Measurements from ENCODE around the gene LY6G5C. TPM values are rescaled to one million over a fixed set of nuclear protein-coding genes. Genes with fewer than 3 reads are reported as not detected.

Gene LY6G5C, protein sequence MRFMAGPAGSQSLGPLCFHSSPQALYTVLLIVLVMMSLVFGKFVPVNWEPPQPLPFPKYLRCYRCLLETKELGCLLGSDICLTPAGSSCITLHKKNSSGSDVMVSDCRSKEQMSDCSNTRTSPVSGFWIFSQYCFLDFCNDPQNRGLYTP
- total RNA-seq, result 1 to 10 TPM; 1.2 to 4.9 TPM

DNA sequence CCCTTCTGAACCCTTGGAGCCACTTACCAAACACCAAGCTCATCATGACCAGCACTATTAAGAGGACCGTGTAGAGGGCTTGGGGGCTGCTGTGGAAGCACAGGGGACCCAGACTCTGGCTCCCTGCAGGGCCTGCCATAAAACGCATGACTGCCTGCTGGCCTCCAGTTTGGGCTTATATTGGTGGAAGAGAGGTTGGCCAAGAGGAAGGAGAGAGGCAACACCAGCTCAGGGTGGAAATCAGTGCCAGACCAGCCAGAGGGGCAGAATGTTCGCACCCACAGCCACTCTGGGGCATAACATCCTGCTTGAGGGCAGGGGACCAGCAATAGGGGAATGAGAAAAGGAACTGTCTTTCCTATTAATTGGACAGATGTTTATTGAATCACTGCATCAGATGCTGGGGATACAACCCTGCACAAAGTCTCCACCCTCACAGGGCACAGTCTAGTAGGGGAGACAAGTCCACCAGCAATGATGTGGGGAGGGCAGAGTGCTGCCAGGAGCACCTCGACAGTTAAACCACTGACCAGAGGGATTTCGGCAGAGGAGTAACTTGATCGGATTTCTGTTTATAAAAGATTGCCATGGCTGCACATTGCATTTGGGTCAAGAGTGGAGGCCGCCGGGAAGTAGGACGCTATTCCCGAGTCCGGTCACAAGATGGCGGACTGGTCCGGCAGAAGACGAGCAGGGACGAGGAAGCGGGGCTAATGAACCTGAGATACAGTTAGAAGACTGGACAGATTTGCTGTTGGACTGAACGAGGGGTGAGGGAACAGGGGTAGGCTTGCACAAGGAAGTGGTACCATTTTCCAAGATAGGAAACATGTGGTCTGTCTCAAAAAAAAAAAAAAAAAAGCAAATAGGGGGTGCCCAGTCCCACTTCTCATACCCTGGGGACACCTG is at the start of gene LY6G5C:
Gene LY6G5C (minus strand): TSS at position 842 of the 909 bp plus-strand sequence. CDS start 694 bp downstream, at position 148.
- Histone ChIP-seq H3K9me3 (no peaks in the 10 kb centered on the region), H3K27me3 (no peaks in the 10 kb centered on the region), H3K36me3 (no peaks in the 10 kb centered on the region), H3K4me3 (peak within 1 kb of the TSS; percentile 43 to 53), H3K27ac (peak within 1 kb of the TSS; percentile 60 to 72), H3K4me1 (peaks cover 0 to 16% of the 10 kb centered on the region in 2 donors)
- TF ChIP-seq, protein P1, sequence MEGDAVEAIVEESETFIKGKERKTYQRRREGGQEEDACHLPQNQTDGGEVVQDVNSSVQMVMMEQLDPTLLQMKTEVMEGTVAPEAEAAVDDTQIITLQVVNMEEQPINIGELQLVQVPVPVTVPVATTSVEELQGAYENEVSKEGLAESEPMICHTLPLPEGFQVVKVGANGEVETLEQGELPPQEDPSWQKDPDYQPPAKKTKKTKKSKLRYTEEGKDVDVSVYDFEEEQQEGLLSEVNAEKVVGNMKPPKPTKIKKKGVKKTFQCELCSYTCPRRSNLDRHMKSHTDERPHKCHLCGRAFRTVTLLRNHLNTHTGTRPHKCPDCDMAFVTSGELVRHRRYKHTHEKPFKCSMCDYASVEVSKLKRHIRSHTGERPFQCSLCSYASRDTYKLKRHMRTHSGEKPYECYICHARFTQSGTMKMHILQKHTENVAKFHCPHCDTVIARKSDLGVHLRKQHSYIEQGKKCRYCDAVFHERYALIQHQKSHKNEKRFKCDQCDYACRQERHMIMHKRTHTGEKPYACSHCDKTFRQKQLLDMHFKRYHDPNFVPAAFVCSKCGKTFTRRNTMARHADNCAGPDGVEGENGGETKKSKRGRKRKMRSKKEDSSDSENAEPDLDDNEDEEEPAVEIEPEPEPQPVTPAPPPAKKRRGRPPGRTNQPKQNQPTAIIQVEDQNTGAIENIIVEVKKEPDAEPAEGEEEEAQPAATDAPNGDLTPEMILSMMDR (IDR thresholded peaks at IDR 0.05), result peak; percentile 43 to 79
- peak; percentile 93 for DNase-seq (ENCODE audit: low spot score)

GRCh38 chr6:31729979-31730630 is 49.2 kb upstream of the LY6G5C start:
- H3K4me1 ChIP-seq, result peaks cover 0 to 47% of the 10 kb centered on the region in 2 donors
- H3K27me3 ChIP-seq, result no peaks in the 10 kb centered on the region
- H3K36me3 ChIP-seq, result peaks cover 59% of the 10 kb centered on the region
- no peaks in the 10 kb centered on the region for H3K9me3 ChIP-seq
- peak overlapping the region; percentile 92 to 99 for H3K27ac ChIP-seq
- DNase-seq (ENCODE audit: low spot score), result peak; percentile 92
- TF ChIP-seq, protein P1 (IDR thresholded peaks at IDR 0.05), result no peak
- H3K4me3 ChIP-seq, result peak overlapping the region; percentile 68 to 82

DNA sequence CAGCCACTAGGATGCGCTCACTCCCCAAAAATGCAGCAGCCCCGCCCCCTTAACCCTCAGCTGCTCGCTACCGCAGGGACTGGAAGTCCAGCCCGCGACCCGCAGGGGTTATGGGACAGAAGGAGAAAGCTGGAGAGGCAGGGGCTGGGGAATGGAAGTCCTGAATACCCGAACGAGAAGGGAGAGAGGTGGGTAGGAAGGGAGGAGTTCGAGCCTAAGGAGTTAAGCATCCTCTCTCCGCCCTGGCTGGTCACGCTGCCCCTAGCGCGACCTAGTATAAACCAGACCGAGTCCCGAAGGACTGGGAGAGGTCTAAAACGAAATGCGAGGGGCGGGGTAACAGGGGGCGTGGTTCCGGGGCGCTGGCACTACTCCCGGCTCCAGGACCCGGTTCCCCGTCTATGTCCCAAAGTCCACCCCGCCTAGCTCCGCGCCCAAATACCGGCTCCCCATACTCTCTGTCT is 48.7 kb upstream of the LY6G5C start:
- peak overlapping the region; percentile 68 to 82 for H3K4me3 ChIP-seq
- peak; percentile 95 for DNase-seq (ENCODE audit: low spot score)
- H3K27ac ChIP-seq, result peak overlapping the region; percentile 92 to 99
- no peaks in the 10 kb centered on the region for H3K9me3 ChIP-seq
- no peaks in the 10 kb centered on the region for H3K27me3 ChIP-seq
- TF ChIP-seq, protein P1 (IDR thresholded peaks at IDR 0.05), result peak; percentile 6 to 80
- peaks cover 59% of the 10 kb centered on the region for H3K36me3 ChIP-seq
- peaks cover 0 to 42% of the 10 kb centered on the region in 2 donors for H3K4me1 ChIP-seq

- Histone ChIP-seq H3K9me3 (no peaks in the 10 kb centered on the region), H3K27me3 (no peaks in the 10 kb centered on the region), H3K27ac (peak within 1 kb of the TSS; percentile 92 to 99), H3K4me3 (peak within 1 kb of the TSS; percentile 68 to 82), H3K36me3 (peaks cover 55% of the 10 kb centered on the region), H3K4me1 (peaks cover 0 to 35% of the 10 kb centered on the region in 2 donors)
- DNase-seq (ENCODE audit: low spot score), result no peak
- TF ChIP-seq, protein P1 (IDR thresholded peaks at IDR 0.05), result peak in 1 of 2 donors; percentile 33
Measured at GRCh38 chr6:31728767-31729514, 48.1 kb upstream of the LY6G5C start, which contains the start of gene DDAH2. Gene DDAH2, minus strand, starts transcription at chr6:31729299. Its CDS starts 138 bp downstream, at chr6:31729161.

Data from right atrium auricular region (tissue), 2 donors.